Left lung (tissue), 10 donors: Measurements from ENCODE around the gene STYXL1. TPM values are rescaled to one million over a fixed set of nuclear protein-coding genes. Genes with fewer than 3 reads are reported as not detected.
"Not testable (repeated sequence)": the region's sequence is repeated elsewhere in the genome, so short reads cannot be mapped to it uniquely, and the experiment has no call there.

Experiments
- ATAC-seq: fragments of 200-7000 bp; cut with Tn5 transposase; one replicate; pipeline ENCODE4 v1.9.1; 2020; ENCODE audit warnings: moderate library complexity
- DNase-seq, 4 donors: peaks; one replicate each; pipeline ENCODE4 v3.0.0-alpha.2; 2013 to 2020
- H3K27ac ChIP-seq, 2 donors: fragments of 200-600 bp; sonication (generic) in 1 of 2; one replicate each; pipeline versions ENCODE4 v1.5.0 to v1.8.0; 2020 to 2021
- H3K27me3 ChIP-seq, 2 donors: fragments of 200-600 bp; sonication (generic) in 1 of 2; one replicate each; pipeline versions ENCODE4 v1.5.0 to v1.8.0; 2020 to 2021
- H3K36me3 ChIP-seq, 2 donors: fragments of 200-600 bp; sonication (generic) in 1 of 2; one replicate each; pipeline versions ENCODE4 v1.5.0 to v1.8.0; 2020 to 2021
- H3K4me1 ChIP-seq, 2 donors: fragments of 200-600 bp; one replicate each; pipeline ENCODE4 v1.8.0; 2021
- H3K4me3 ChIP-seq, 2 donors: fragments of 200-600 bp; sonication (generic) in 1 of 2; one replicate each; pipeline versions ENCODE4 v1.5.0 to v1.8.0; 2020 to 2021; ENCODE audit warnings: mild to moderate bottlenecking in 1 of 2
- H3K9me3 ChIP-seq, 2 donors: fragments of 200-600 bp; sonication (generic) in 1 of 2; one replicate each; pipeline versions ENCODE4 v1.5.0 to v1.8.0; 2020 to 2021
- CTCF ChIP-seq, 2 donors: fragments of 200-600 bp; sonication (generic) in 1 of 2; IDR thresholded peaks; one replicate each; pipeline versions ENCODE4 v1.5.0 to v1.8.0; 2021; ENCODE audit warnings: antibody characterized with exemption in 2 of 2
- intact Hi-C, 2 donors: fragments of 100-400 bp; cut with DNase I; formaldehyde crosslinking; loops; one replicate each; pipeline versions ENCODE4 v1.11.2 to v1.14.2; 2022
- polyA plus RNA-seq, 6 donors: library from polyadenylated mRNA; unstranded; fragments of 120-200 nt; gene quantifications; one replicate each; pipeline ENCODE4 v1.2.1, GENCODE V29; 2013; ENCODE audit not compliant: insufficient read length in 6 of 6
- total RNA-seq, 2 donors: library from RNA; stranded (reverse); fragmentation: NEBNext Ultra II Directional; extraction: Animal tissue kit (Norgen Biotek cat#: 25700); gene quantifications; one replicate each; pipeline ENCODE4 v1.2.1, GENCODE V29; 2021
- donor health status: DM: no; HTN: yes; CAD: no.
- donor health status: DM: no; HTN: no; CAD: no.

The STYXL1 gene
- total and polyA plus RNA-seq, 8 donors: 32.4 to 49.5 (median 37.7) TPM

- H3K36me3 ChIP-seq: no peaks in the 10 kb centered on the region
- ATAC-seq (peak; percentile 77), DNase-seq (peak in 1 of 4 donors; percentile 26)
- no peaks in the 10 kb centered on the region for H3K27me3 ChIP-seq
- no peak overlapping the region for H3K27ac ChIP-seq
- intact Hi-C loops: no loop called here
- no peaks in the 10 kb centered on the region for H3K4me1 ChIP-seq
- no peaks in the 10 kb centered on the region for H3K9me3 ChIP-seq
- no peak for TF ChIP-seq CTCF (IDR thresholded peaks at IDR 0.05)
- no peak overlapping the region for H3K4me3 ChIP-seq
These were observed 42.2 kb upstream of the STYXL1 start for GRCh38 chr7:76089865-76090475.

GRCh38 chr7:76087362-76087791, 39.6 kb upstream of the STYXL1 start:
- ATAC-seq, H3K4me1 ChIP-seq, H3K36me3 ChIP-seq, H3K9me3 ChIP-seq, intact Hi-C loops, H3K27me3 ChIP-seq, H3K4me3 ChIP-seq, DNase-seq, H3K27ac ChIP-seq: not testable (repeated sequence)

- Histone ChIP-seq H3K27me3 (no peaks in the 10 kb centered on the region), H3K27ac (no peak overlapping the region), H3K36me3 (no peaks in the 10 kb centered on the region), H3K4me1 (no peaks in the 10 kb centered on the region), H3K9me3 (no peaks in the 10 kb centered on the region), H3K4me3 (no peak overlapping the region)
- TF ChIP-seq CTCF (IDR thresholded peaks at IDR 0.05): no peak
- intact Hi-C loops: no loop called here
- ATAC-seq: no peak
- DNase-seq: no peak
These were observed 38.3 kb upstream of the STYXL1 start for GRCh38 chr7:76086070-76086469.

GRCh38 chr7:76084115-76084514, 36.3 kb upstream of the STYXL1 start:
- H3K4me1 ChIP-seq, H3K9me3 ChIP-seq, ATAC-seq, H3K27ac ChIP-seq, H3K27me3 ChIP-seq, intact Hi-C loops, DNase-seq, H3K36me3 ChIP-seq, H3K4me3 ChIP-seq: not testable (repeated sequence)

GRCh38 chr7:76080204-76080603, 32.4 kb upstream of the STYXL1 start:
- Histone ChIP-seq H3K27me3 (no peaks in the 10 kb centered on the region), H3K4me1 (no peaks in the 10 kb centered on the region), H3K27ac (no peak overlapping the region), H3K9me3 (peaks cover 0 to 2% of the 10 kb centered on the region in 2 donors), H3K36me3 (no peaks in the 10 kb centered on the region), H3K4me3 (no peak overlapping the region)
- DNase-seq (peak in 1 of 4 donors; percentile 10), ATAC-seq (no peak)
- TF ChIP-seq CTCF (IDR thresholded peaks at IDR 0.05): no peak
- intact Hi-C loops: no loop called here

GRCh38 chr7:76077435-76077834, 29.6 kb upstream of the STYXL1 start:
- peaks cover 0 to 13% of the 10 kb centered on the region in 2 donors for H3K9me3 ChIP-seq
- no peak for TF ChIP-seq CTCF (IDR thresholded peaks at IDR 0.05)
- H3K4me1 ChIP-seq: no peaks in the 10 kb centered on the region
- DNase-seq: no peak
- no peak overlapping the region for H3K27ac ChIP-seq
- no peaks in the 10 kb centered on the region for H3K36me3 ChIP-seq
- intact Hi-C loops: no loop called here
- H3K27me3 ChIP-seq: no peaks in the 10 kb centered on the region
- no peak overlapping the region for H3K4me3 ChIP-seq
- ATAC-seq: no peak
